Epithelial cell of prostate (primary cell): ENCODE results near the gene EEF1AKMT1.
"Not testable (repeated sequence)": the region's sequence is repeated elsewhere in the genome, so short reads cannot be mapped to it uniquely, and the experiment has no call there.

Experiments
- DNase-seq: peaks from one replicate; pipeline ENCODE4 v3.0.0-alpha.2; 2011; ENCODE audit warnings: low read depth, low spot score
- H3K27ac ChIP-seq: fragments of 450-650 bp; 2 replicates; pipeline ENCODE4 v1.5.1; 2017; ENCODE audit warnings: mild to moderate bottlenecking

EEF1AKMT1 gene

GRCh38 chr13:20779405-20779804, 5.6 kb upstream of the EEF1AKMT1 start:
- no peak for DNase-seq
- H3K27ac ChIP-seq, result no peak overlapping the region

GRCh38 chr13:20778311-20778710, 4.5 kb upstream of the EEF1AKMT1 start:
- no peak overlapping the region for H3K27ac ChIP-seq
- DNase-seq, result no peak

GRCh38 chr13:20776751-20777150, 3.0 kb upstream of the EEF1AKMT1 start:
- H3K27ac ChIP-seq, result no peak overlapping the region
- no peak for DNase-seq

- H3K27ac ChIP-seq, result no peak overlapping the region
- no peak for DNase-seq
Observed at GRCh38 chr13:20775961-20776360, 2.2 kb upstream of the EEF1AKMT1 start.

- H3K27ac ChIP-seq, result no peak overlapping the region
- no peak for DNase-seq
Observed at GRCh38 chr13:20774746-20775145, 985 bp upstream of the EEF1AKMT1 start.

GRCh38 chr13:20772401-20773131, 1.2 kb downstream of the EEF1AKMT1 start:
- no peak for DNase-seq
- peak overlapping the region; percentile 82 for H3K27ac ChIP-seq

- no peak overlapping the region for H3K27ac ChIP-seq
- no peak for DNase-seq
Observed at GRCh38 chr13:20769834-20770233, 3.9 kb downstream of the EEF1AKMT1 start.

GRCh38 chr13:20769091-20769490, 4.7 kb downstream of the EEF1AKMT1 start:
- H3K27ac ChIP-seq, result no peak overlapping the region
- DNase-seq, result no peak

GRCh38 chr13:20767309-20767943, 6.3 kb downstream of the EEF1AKMT1 start:
- DNase-seq, result no peak

GRCh38 chr13:20760872-20761271, 12.9 kb downstream of the EEF1AKMT1 start:
- DNase-seq, result no peak
- no peak overlapping the region for H3K27ac ChIP-seq

More at GRCh38 chr13:20767309-20767943, 6.3 kb downstream of the EEF1AKMT1 start:
- no peak overlapping the region for H3K27ac ChIP-seq

- no peak overlapping the region for H3K27ac ChIP-seq
- DNase-seq, result no peak
Observed at GRCh38 chr13:20754009-20754408, 19.8 kb downstream of the EEF1AKMT1 start.

GRCh38 chr13:20749377-20749776, 24.4 kb downstream of the EEF1AKMT1 start:
- DNase-seq, result no peak
- H3K27ac ChIP-seq, result no peak overlapping the region

- not testable (repeated sequence) for H3K27ac ChIP-seq, DNase-seq
Observed at GRCh38 chr13:20743830-20744404, 29.8 kb downstream of the EEF1AKMT1 start.

GRCh38 chr13:20740021-20740420, 33.7 kb downstream of the EEF1AKMT1 start:
- no peak overlapping the region for H3K27ac ChIP-seq
- DNase-seq, result no peak

GRCh38 chr13:20738616-20739015, 35.1 kb downstream of the EEF1AKMT1 start:
- H3K27ac ChIP-seq, result no peak overlapping the region
- no peak for DNase-seq

GRCh38 chr13:20729633-20730585, 43.9 kb downstream of the EEF1AKMT1 start:
- H3K27ac ChIP-seq, result no peak overlapping the region
- DNase-seq, result no peak

- DNase-seq, result no peak
- H3K27ac ChIP-seq, result no peak overlapping the region
Observed at GRCh38 chr13:20728579-20729311, 45.0 kb downstream of the EEF1AKMT1 start.

GRCh38 chr13:20727856-20728255, 45.9 kb downstream of the EEF1AKMT1 start:
- H3K27ac ChIP-seq, result no peak overlapping the region
- no peak for DNase-seq

GRCh38 chr13:20721454-20722357, 52.1 kb downstream of the EEF1AKMT1 start:
- no peak overlapping the region for H3K27ac ChIP-seq

More at GRCh38 chr13:20721454-20722357, 52.1 kb downstream of the EEF1AKMT1 start:
- no peak for DNase-seq
